Heart left ventricle (tissue), 13 donors: Measurements from ENCODE around the gene RELB.

Experiments
- CTCF ChIP-seq, 12 donors: fragments of 200-600 bp; sonication (generic) in 4 of 12; IDR thresholded peaks; one replicate each; pipeline versions ENCODE4 v1.5.0 to v1.8.0; 2018 to 2022; ENCODE audit warnings: antibody characterized with exemption in 12 of 12, mild to moderate bottlenecking in 5 of 12
- POLR2A ChIP-seq, 2 donors: fragments of 450-650 bp; IDR thresholded peaks; one replicate each; pipeline ENCODE4 v1.6.1; 2017; ENCODE audit warnings: antibody characterized with exemption in 2 of 2, mild to moderate bottlenecking in 2 of 2, moderate library complexity in 2 of 2
- donor health status: ischemic (EF 13 %, LVEDD 7.1; RV severe dilation, severe dysfunction).
- donor health status: DM: no; HTN: yes; CAD: no.
- donor health status: DM: no; HTN: no; CAD: no.
- donor health status: ischemic (EF 25% LVEDD 6.9; RV normal size, moderate dysfunction).
- donor health status: ischemic (EF 25% LVEDD 5.7; RV mildly dilated, moderate dysfunction).
- donor health status: ischemic (EF 35%, LVEDD 5.7; RV mildly dilated, moderate dysfunction).
- donor health status: nonischemic (EF 11% LVEDD 7.7; RV severe dilation, severe dysfunction).
- donor health status: DM: yes; HTN: yes; CAD: no.
- donor health status: PGD.
- donor health status: ischemic (EF 29% LVEDD 5.4; RV normal size, mild dysfunction).
- donor health status: nonischemic (EF 23%, LVEDD 6.1; RV moderate dilation, normal function).

GRCh38 chr19:44954649-44955504 is 46.4 kb upstream of the RELB start, which contains the start of gene CLPTM1:
- TF ChIP-seq POLR2A (IDR thresholded peaks at IDR 0.05) (peak in 1 of 2 donors; percentile 28), CTCF (IDR thresholded peaks at IDR 0.05) (peak in 1 of 12 donors; percentile 8)
